ENCODE data around the gene MARK2.

DNA sequence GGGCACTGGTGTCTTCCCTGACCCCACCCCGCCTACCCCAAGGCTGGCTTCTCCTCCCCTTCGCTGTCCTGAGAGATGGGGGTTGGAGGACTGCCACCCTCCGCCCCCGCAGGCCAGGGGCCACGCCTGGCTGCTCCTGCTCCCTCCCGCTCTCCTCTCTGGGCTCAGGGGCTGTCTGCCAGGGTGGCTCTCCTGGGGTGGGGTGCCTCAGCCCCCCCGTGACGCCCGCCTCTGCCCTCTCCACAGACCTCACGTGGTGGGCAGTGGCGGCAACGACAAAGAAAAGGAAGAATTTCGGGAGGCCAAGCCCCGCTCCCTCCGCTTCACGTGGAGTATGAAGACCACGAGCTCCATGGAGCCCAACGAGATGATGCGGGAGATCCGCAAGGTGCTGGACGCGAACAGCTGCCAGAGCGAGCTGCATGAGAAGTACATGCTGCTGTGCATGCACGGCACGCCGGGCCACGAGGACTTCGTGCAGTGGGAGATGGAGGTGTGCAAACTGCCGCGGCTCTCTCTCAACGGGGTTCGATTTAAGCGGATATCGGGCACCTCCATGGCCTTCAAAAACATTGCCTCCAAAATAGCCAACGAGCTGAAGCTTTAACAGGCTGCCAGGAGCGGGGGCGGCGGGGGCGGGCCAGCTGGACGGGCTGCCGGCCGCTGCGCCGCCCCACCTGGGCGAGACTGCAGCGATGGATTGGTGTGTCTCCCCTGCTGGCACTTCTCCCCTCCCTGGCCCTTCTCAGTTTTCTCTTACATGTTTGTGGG is 69.9 kb downstream of the MARK2 start:
- no peak for TF ChIP-seq CTCF (conservative IDR thresholded peaks at IDR 0.05; ENCODE audit: low read length)
- TF ChIP-seq EZH2phosphoT487 (IDR thresholded peaks at IDR 0.05; ENCODE audit: borderline replicate concordance): no peak
